OCI-LY1 (cell line): ENCODE results near the gene MINK1.
A peak's percentile ranks its signal among the peaks of the same experiment; 100 is the strongest.

Source experiments
- H2AFZ ChIP-seq: fragments of 200-600 bp; sonication (generic), shearing (Covaris generic); 2 replicates; pipeline ENCODE4 v1.6.0; 2014; ENCODE audit warnings: antibody characterized with exemption, mild to moderate bottlenecking, low read length
- H3F3A ChIP-seq: fragments of 200-600 bp; sonication (generic), shearing (Covaris generic); 2 replicates; pipeline ENCODE4 v1.6.0; 2014; ENCODE audit warnings: mild to moderate bottlenecking, antibody characterized with exemption, low read length, moderate library complexity; ENCODE audit not compliant: insufficient read depth
- H3K27ac ChIP-seq: fragments of 200-600 bp; sonication (generic); 2 replicates; pipeline ENCODE4 v1.5.1; 2014; ENCODE audit warnings: low read length, mixed run types, mild to moderate bottlenecking, low read depth; ENCODE audit not compliant: poor library complexity, severe bottlenecking
- H3K27me3 ChIP-seq: fragments of 200-600 bp; sonication (generic); 2 replicates; pipeline ENCODE4 v1.6.0; 2014; ENCODE audit warnings: antibody characterized with exemption, mild to moderate bottlenecking, low read length, moderate library complexity; ENCODE audit not compliant: insufficient read depth
- H3K36me3 ChIP-seq: fragments of 200-600 bp; sonication (generic); 2 replicates; pipeline ENCODE4 v1.6.1; 2014; ENCODE audit warnings: mild to moderate bottlenecking, antibody characterized with exemption, low read length, moderate library complexity, mixed read lengths; ENCODE audit not compliant: insufficient read depth
- H3K4me1 ChIP-seq: fragments of 200-600 bp; sonication (generic); 2 replicates; pipeline ENCODE4 v1.5.1; 2014; ENCODE audit warnings: mild to moderate bottlenecking, low read length, moderate library complexity; ENCODE audit not compliant: insufficient read depth, severe bottlenecking
- H3K4me2 ChIP-seq: fragments of 200-600 bp; sonication (generic), shearing (Covaris generic); 2 replicates; pipeline ENCODE4 v1.6.1; 2014; ENCODE audit warnings: low read length
- H3K4me3 ChIP-seq: fragments of 200-600 bp; sonication (generic); 2 replicates; pipeline ENCODE4 v1.5.1; 2014; ENCODE audit warnings: low read length, low read depth, mild to moderate bottlenecking, mixed read lengths; ENCODE audit not compliant: poor library complexity, severe bottlenecking
- H3K79me2 ChIP-seq: fragments of 200-600 bp; shearing (Covaris generic); 2 replicates; pipeline ENCODE4 v1.6.1; 2016; ENCODE audit warnings: mixed run types, low read length, mixed read lengths; ENCODE audit not compliant: insufficient read depth
- H3K9ac ChIP-seq: fragments of 200-600 bp; sonication (generic), shearing (Covaris generic); 2 replicates; pipeline ENCODE4 v1.6.1; 2014; ENCODE audit warnings: mild to moderate bottlenecking, low read length, mixed read lengths
- H3K9me2 ChIP-seq: fragments of 200-600 bp; sonication (generic), shearing (Covaris generic); 2 replicates; pipeline ENCODE4 v1.6.1; 2014; ENCODE audit warnings: low read depth, mild to moderate bottlenecking, low read length, mixed read lengths
- H3K9me3 ChIP-seq: fragments of 200-600 bp; shearing (Covaris generic); 2 replicates; pipeline ENCODE4 v1.6.1; 2014; ENCODE audit warnings: low read length, mixed read lengths
- H4K20me1 ChIP-seq: fragments of 200-600 bp; sonication (generic), shearing (Covaris generic); 2 replicates; pipeline ENCODE4 v1.6.0; 2016; ENCODE audit warnings: mild to moderate bottlenecking, low read length; ENCODE audit not compliant: insufficient read depth
- EZH2 ChIP-seq: fragments of 200-600 bp; sonication (generic), shearing (Covaris generic); IDR thresholded peaks from 2 replicates; pipeline ENCODE4 v1.8.0; 2017; ENCODE audit warnings: borderline replicate concordance, mixed run types, mild to moderate bottlenecking, antibody characterized with exemption, low read length, moderate library complexity, mixed read lengths
- TF ChIP-seq, protein P1 (sequence below): fragments of 200-600 bp; sonication (generic), shearing (Covaris generic); IDR thresholded peaks from 2 replicates; pipeline ENCODE4 v1.5.1; 2017; ENCODE audit warnings: mild to moderate bottlenecking, antibody characterized with exemption, low read length, moderate library complexity, mixed read lengths

Gene MINK1

DNA sequence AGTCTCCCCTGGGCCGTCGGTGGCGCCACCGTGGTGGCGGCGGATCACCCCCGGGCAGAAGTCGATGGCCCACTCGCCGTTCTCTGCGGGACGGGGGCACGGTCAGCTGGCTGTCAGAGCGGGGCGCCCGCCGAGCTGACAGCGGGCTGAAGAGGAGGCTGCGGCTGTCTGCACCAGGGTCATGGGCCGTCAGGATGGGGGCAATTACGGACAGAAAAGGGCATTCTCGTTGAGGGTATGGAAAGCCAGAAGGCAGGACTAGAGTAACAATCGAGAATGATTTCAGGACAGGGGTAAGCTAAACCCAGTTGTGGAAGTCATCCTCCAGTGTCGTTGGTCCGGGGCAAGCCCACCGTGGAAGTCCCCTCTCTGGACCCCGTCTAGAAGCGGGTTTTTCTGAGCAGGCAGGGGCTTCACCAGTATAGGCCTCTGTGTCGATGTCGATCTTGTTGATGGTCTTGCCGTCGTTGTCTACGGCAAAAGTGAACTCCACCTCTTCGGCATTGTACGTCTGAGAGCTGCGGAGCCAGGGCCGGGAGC lies 68.0 kb downstream of the MINK1 start:
- Histone ChIP-seq H3K27me3 (no peaks in the 10 kb centered on the region), H3K9me3 (no peaks in the 10 kb centered on the region), H3K79me2 (no peaks in the 10 kb centered on the region), H3F3A (no peaks in the 10 kb centered on the region), H3K4me2 (peak overlapping the region; percentile 76), H3K9me2 (no peaks in the 10 kb centered on the region), H3K27ac (no peak overlapping the region), H4K20me1 (no peaks in the 10 kb centered on the region), H3K36me3 (peaks cover 9% of the 10 kb centered on the region; the same call in 1 of the 2 replicates), H2AFZ (no peak overlapping the region), H3K4me1 (peaks cover 35% of the 10 kb centered on the region), H3K9ac (peak overlapping the region; percentile 35; the same call in 1 of the 2 replicates), H3K4me3 (peak overlapping the region; percentile 58)
- no peak for TF ChIP-seq EZH2
- TF ChIP-seq, protein P1, sequence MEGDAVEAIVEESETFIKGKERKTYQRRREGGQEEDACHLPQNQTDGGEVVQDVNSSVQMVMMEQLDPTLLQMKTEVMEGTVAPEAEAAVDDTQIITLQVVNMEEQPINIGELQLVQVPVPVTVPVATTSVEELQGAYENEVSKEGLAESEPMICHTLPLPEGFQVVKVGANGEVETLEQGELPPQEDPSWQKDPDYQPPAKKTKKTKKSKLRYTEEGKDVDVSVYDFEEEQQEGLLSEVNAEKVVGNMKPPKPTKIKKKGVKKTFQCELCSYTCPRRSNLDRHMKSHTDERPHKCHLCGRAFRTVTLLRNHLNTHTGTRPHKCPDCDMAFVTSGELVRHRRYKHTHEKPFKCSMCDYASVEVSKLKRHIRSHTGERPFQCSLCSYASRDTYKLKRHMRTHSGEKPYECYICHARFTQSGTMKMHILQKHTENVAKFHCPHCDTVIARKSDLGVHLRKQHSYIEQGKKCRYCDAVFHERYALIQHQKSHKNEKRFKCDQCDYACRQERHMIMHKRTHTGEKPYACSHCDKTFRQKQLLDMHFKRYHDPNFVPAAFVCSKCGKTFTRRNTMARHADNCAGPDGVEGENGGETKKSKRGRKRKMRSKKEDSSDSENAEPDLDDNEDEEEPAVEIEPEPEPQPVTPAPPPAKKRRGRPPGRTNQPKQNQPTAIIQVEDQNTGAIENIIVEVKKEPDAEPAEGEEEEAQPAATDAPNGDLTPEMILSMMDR, result no peak

DNA sequence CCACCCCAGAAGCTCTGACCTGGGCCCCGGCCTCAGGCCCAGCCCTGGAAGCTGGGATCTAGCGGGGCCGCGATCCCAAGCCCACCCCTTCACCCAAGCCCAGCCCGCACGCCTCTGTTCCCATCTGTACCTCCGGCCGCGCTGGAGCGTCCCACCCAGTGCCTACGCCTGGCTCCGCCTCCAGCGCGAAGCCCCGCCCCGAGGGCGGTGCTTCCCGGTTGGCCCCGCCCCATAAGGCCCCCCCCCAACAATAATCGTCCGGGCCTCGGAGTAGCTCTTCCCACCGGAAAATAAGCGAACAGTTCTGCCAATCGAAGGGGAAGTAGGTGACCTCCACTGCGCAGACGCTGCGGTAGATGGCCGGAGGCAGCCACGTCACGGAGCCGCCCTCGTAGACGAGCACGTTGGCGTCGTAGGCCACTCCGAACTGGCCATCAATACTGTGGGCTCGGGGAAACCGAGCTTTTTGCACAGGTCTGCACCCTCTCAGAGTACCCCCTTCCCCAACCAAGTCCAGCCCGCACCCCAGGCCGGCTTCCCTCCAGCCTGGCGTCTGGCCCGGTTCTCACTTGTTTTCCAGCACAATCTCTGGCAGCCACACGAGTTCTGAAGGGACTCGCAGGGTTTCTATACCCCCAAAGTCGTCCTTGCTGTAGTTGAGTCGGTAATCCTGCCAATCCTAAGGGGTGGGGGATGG lies 68.7 kb downstream of the MINK1 start:
- no peak for TF ChIP-seq EZH2
- TF ChIP-seq, protein P1, result no peak
- no peak overlapping the region for H3K9ac ChIP-seq

GRCh38 chr17:4902540-4902939 lies 69.4 kb downstream of the MINK1 start:
- no peaks in the 10 kb centered on the region for H3K9me2 ChIP-seq
- H3K4me1 ChIP-seq, result peaks cover 35% of the 10 kb centered on the region
- no peaks in the 10 kb centered on the region for H3K79me2 ChIP-seq
- TF ChIP-seq, protein P1, result no peak
- no peak for TF ChIP-seq EZH2
- no peaks in the 10 kb centered on the region for H3K27me3 ChIP-seq
- no peaks in the 10 kb centered on the region for H4K20me1 ChIP-seq
- no peak overlapping the region; the same call in 1 of the 2 replicates for H3K9ac ChIP-seq
- peak overlapping the region; percentile 19; the same call in 1 of the 2 replicates for H3K4me2 ChIP-seq
- no peaks in the 10 kb centered on the region for H3F3A ChIP-seq
- H3K36me3 ChIP-seq, result no peaks in the 10 kb centered on the region
- H3K27ac ChIP-seq, result peak overlapping the region; percentile 20
- H2AFZ ChIP-seq, result no peak overlapping the region
- H3K4me3 ChIP-seq, result no peak overlapping the region
- H3K9me3 ChIP-seq, result no peaks in the 10 kb centered on the region

More for the DNA sequence above, 68.7 kb downstream of the MINK1 start:
- H3K9me3 ChIP-seq, result no peaks in the 10 kb centered on the region
- H3K4me1 ChIP-seq, result peaks cover 35% of the 10 kb centered on the region
- no peak overlapping the region for H3K4me3 ChIP-seq
- H3K79me2 ChIP-seq, result no peaks in the 10 kb centered on the region
- H4K20me1 ChIP-seq, result no peaks in the 10 kb centered on the region
- H3K9me2 ChIP-seq, result no peaks in the 10 kb centered on the region
- H3K36me3 ChIP-seq, result peaks cover 3% of the 10 kb centered on the region; the same call in 1 of the 2 replicates
- no peak overlapping the region for H2AFZ ChIP-seq
- no peaks in the 10 kb centered on the region for H3F3A ChIP-seq
- no peak overlapping the region for H3K27ac ChIP-seq
- H3K27me3 ChIP-seq, result no peaks in the 10 kb centered on the region
- H3K4me2 ChIP-seq, result peak overlapping the region; percentile 76; the same call in 1 of the 2 replicates
